Muscle layer of duodenum (tissue), 2 donors: ENCODE measurements around the gene TBC1D22A.
A peak's percentile ranks its signal among the peaks of the same experiment; 100 is the strongest.
"Not testable (repeated sequence)": the region's sequence is repeated elsewhere in the genome, so short reads cannot be mapped to it uniquely, and the experiment has no call there.

Experiments
- H3K27ac ChIP-seq: one replicate; pipeline ENCODE4 v1.7.0; 2013; ENCODE audit warnings: mild to moderate bottlenecking, low read length
- H3K27me3 ChIP-seq: one replicate; pipeline ENCODE4 v1.7.0; 2013; ENCODE audit warnings: low read depth, mild to moderate bottlenecking, control low read depth, low read length
- H3K36me3 ChIP-seq, 2 donors: one replicate each; pipeline ENCODE4 v1.7.0; 2013; ENCODE audit warnings: low read length in 2 of 2, control low read depth in 1 of 2, mild to moderate bottlenecking in 1 of 2; ENCODE audit not compliant: insufficient read depth in 2 of 2, control insufficient read depth in 1 of 2
- H3K4me1 ChIP-seq, 2 donors: one replicate each; pipeline ENCODE4 v1.7.0; 2013; ENCODE audit warnings: low read length in 2 of 2, mild to moderate bottlenecking in 2 of 2, control low read depth in 1 of 2, moderate library complexity in 1 of 2; ENCODE audit not compliant: insufficient read depth in 2 of 2, control insufficient read depth in 1 of 2
- H3K4me3 ChIP-seq, 2 donors: one replicate each; pipeline ENCODE4 v1.7.0; 2013; ENCODE audit warnings: low read length in 2 of 2, low read depth in 1 of 2, mild to moderate bottlenecking in 1 of 2
- H3K9me3 ChIP-seq, 2 donors: one replicate each; pipeline ENCODE4 v1.7.0; 2013; ENCODE audit warnings: low read length in 2 of 2, control low read depth in 1 of 2, mild to moderate bottlenecking in 1 of 2; ENCODE audit not compliant: control insufficient read depth in 1 of 2
- donor health status: healthy.

The TBC1D22A gene

GRCh38 chr22:46809153-46809885, 46.9 kb downstream of the TBC1D22A start:
- Histone ChIP-seq H3K4me3 (no peak overlapping the region), H3K27ac (no peak overlapping the region), H3K27me3 (no peaks in the 10 kb centered on the region), H3K4me1 (peaks cover 0 to 5% of the 10 kb centered on the region in 2 donors), H3K9me3 (no peaks in the 10 kb centered on the region), H3K36me3 (peaks cover 15 to 16% of the 10 kb centered on the region in 2 donors)

GRCh38 chr22:46810856-46811786, 48.7 kb downstream of the TBC1D22A start:
- H3K4me3 ChIP-seq = no peak overlapping the region

GRCh38 chr22:46812034-46812605, 49.7 kb downstream of the TBC1D22A start:
- Histone ChIP-seq H3K27ac (no peak overlapping the region), H3K27me3 (no peaks in the 10 kb centered on the region), H3K36me3 (peaks cover 6 to 11% of the 10 kb centered on the region in 2 donors), H3K9me3 (no peaks in the 10 kb centered on the region), H3K4me1 (peaks cover 0 to 10% of the 10 kb centered on the region in 2 donors), H3K4me3 (no peak overlapping the region)

More at GRCh38 chr22:46810856-46811786, 48.7 kb downstream of the TBC1D22A start:
- Histone ChIP-seq H3K9me3 (no peaks in the 10 kb centered on the region), H3K4me1 (peaks cover 0 to 8% of the 10 kb centered on the region in 2 donors), H3K27ac (no peak overlapping the region), H3K27me3 (no peaks in the 10 kb centered on the region), H3K36me3 (peaks cover 11 to 14% of the 10 kb centered on the region in 2 donors)

GRCh38 chr22:46812788-46813187, 50.3 kb downstream of the TBC1D22A start:
- Histone ChIP-seq H3K36me3 (peaks cover 5 to 10% of the 10 kb centered on the region in 2 donors), H3K27ac (no peak overlapping the region), H3K4me1 (peaks cover 0 to 10% of the 10 kb centered on the region in 2 donors), H3K27me3 (no peaks in the 10 kb centered on the region), H3K4me3 (no peak overlapping the region), H3K9me3 (no peaks in the 10 kb centered on the region)

GRCh38 chr22:46813816-46814597, 51.6 kb downstream of the TBC1D22A start:
- H3K9me3 ChIP-seq = no peaks in the 10 kb centered on the region
- peaks cover 5 to 10% of the 10 kb centered on the region in 2 donors for H3K36me3 ChIP-seq
- H3K27me3 ChIP-seq = no peaks in the 10 kb centered on the region
- H3K4me1 ChIP-seq = peaks cover 0 to 10% of the 10 kb centered on the region in 2 donors
- no peak overlapping the region for H3K4me3 ChIP-seq
- H3K27ac ChIP-seq = no peak overlapping the region

- Histone ChIP-seq H3K27ac (peak overlapping the region; percentile 23), H3K9me3 (no peaks in the 10 kb centered on the region), H3K27me3 (no peaks in the 10 kb centered on the region), H3K4me3 (no peak overlapping the region), H3K36me3 (peaks cover 0 to 10% of the 10 kb centered on the region in 2 donors), H3K4me1 (peaks cover 0 to 10% of the 10 kb centered on the region in 2 donors)
These were observed 52.7 kb downstream of the TBC1D22A start for GRCh38 chr22:46815132-46815531.

- Histone ChIP-seq H3K27me3 (no peaks in the 10 kb centered on the region), H3K4me3 (no peak overlapping the region), H3K9me3 (no peaks in the 10 kb centered on the region), H3K27ac (peak overlapping the region; percentile 23), H3K4me1 (peaks cover 0 to 10% of the 10 kb centered on the region in 2 donors), H3K36me3 (peaks cover 0 to 10% of the 10 kb centered on the region in 2 donors)
These were observed 53.1 kb downstream of the TBC1D22A start for GRCh38 chr22:46815559-46815895.

GRCh38 chr22:46815896-46816731, 53.7 kb downstream of the TBC1D22A start:
- Histone ChIP-seq H3K4me3 (no peak overlapping the region), H3K27me3 (no peaks in the 10 kb centered on the region), H3K4me1 (peaks cover 0 to 10% of the 10 kb centered on the region in 2 donors), H3K36me3 (peaks cover 0 to 6% of the 10 kb centered on the region in 2 donors), H3K9me3 (no peaks in the 10 kb centered on the region), H3K27ac (no peak overlapping the region)

GRCh38 chr22:46817390-46817789, 54.9 kb downstream of the TBC1D22A start:
- H3K9me3 ChIP-seq, H3K36me3 ChIP-seq, H3K4me1 ChIP-seq, H3K4me3 ChIP-seq, H3K27me3 ChIP-seq, H3K27ac ChIP-seq: not testable (repeated sequence)

- Histone ChIP-seq H3K27ac (no peak overlapping the region), H3K4me3 (no peak overlapping the region), H3K36me3 (peaks cover 0 to 6% of the 10 kb centered on the region in 2 donors), H3K4me1 (peaks cover 0 to under 1% of the 10 kb centered on the region in 2 donors), H3K9me3 (no peaks in the 10 kb centered on the region), H3K27me3 (no peaks in the 10 kb centered on the region)
These were observed 60.8 kb downstream of the TBC1D22A start for GRCh38 chr22:46823248-46823647.
